Calu3 (cell line): Measurements from ENCODE around the gene EFNA3. TPM values are rescaled to one million over a fixed set of nuclear protein-coding genes. Genes with fewer than 3 reads are reported as not detected.

Experiments used
- BruUV-seq: library from RNA; stranded (reverse); fragments of 400-500 nt; replicated peaks from 2 replicates; lab custom pipeline; 2021; lab: Mats Ljungman, UMichigan
- CTCF ChIA-PET: fragments of 300-600 bp; sonication (Branson Sonifier 250); formaldehyde crosslinking; loops from one replicate; lab custom pipeline; 2022; ENCODE audit warnings: antibody characterized with exemption; lab: Charles Lee
- DNase-seq: peaks from one replicate; pipeline ENCODE4 v3.0.0; 2022
- H3K27ac Mint-ChIP-seq: one replicate; pipeline ENCODE4 v1.8.0; 2022; ENCODE audit warnings: mixed read lengths; ENCODE audit not compliant: unreplicated experiment
- H3K27me3 Mint-ChIP-seq: one replicate; pipeline ENCODE4 v1.8.0; 2022; ENCODE audit warnings: mixed read lengths; ENCODE audit not compliant: unreplicated experiment
- H3K36me3 Mint-ChIP-seq: one replicate; pipeline ENCODE4 v1.8.0; 2022; ENCODE audit warnings: mild to moderate bottlenecking, moderate library complexity, mixed read lengths; ENCODE audit not compliant: insufficient read depth, unreplicated experiment
- H3K4me1 Mint-ChIP-seq: one replicate; pipeline ENCODE4 v1.8.0; 2022; ENCODE audit warnings: mild to moderate bottlenecking, low read depth, mixed read lengths; ENCODE audit not compliant: unreplicated experiment
- H3K4me3 Mint-ChIP-seq: one replicate; pipeline ENCODE4 v1.8.0; 2022; ENCODE audit warnings: mild to moderate bottlenecking, low read depth, moderate library complexity, mixed read lengths; ENCODE audit not compliant: unreplicated experiment
- H3K9me3 Mint-ChIP-seq: one replicate; pipeline ENCODE4 v1.8.0; 2022; ENCODE audit warnings: low read depth, mixed read lengths; ENCODE audit not compliant: unreplicated experiment
- CTCF ChIP-seq: fragments of 200-600 bp; IDR thresholded peaks from one replicate; pipeline ENCODE4 v1.8.0; 2022; ENCODE audit warnings: antibody characterized with exemption; ENCODE audit not compliant: unreplicated experiment
- intact Hi-C: fragments of 100-400 bp; cut with micrococcal nuclease; formaldehyde crosslinking; loops from one replicate; pipeline ENCODE4 v1.10.0; 2022; ENCODE audit not compliant: unreplicated experiment
- total RNA-seq: library from RNA; stranded (reverse); gene quantifications from 2 replicates; pipeline ENCODE4 v1.2.3, GENCODE V29; 2022

EFNA3 gene
- total RNA-seq, 1 experiment from 2014 or later = 1.7 TPM

- DNase-seq = no peak
- H3K4me1 Mint-ChIP-seq = peaks cover 76% of the 10 kb centered on the region
- no peaks in the 10 kb centered on the region for H3K9me3 Mint-ChIP-seq
- CTCF ChIA-PET = interaction anchor here (1.6 to 2.5 kb wide), 3 partner anchors 37 to 45 kb away, joined by 5 to 13 read pairs (median 8); partner anchors contain the start of gene KRTCAP2
- peak overlapping the region; percentile 91 for H3K4me3 Mint-ChIP-seq
- no peaks in the 10 kb centered on the region for H3K27me3 Mint-ChIP-seq
- intact Hi-C loops = loop anchor here (5.0 kb wide), 2 partner anchors 36 to 39 kb away; no protein-coding TSS in a partner anchor
- peak overlapping the region; percentile 69 for H3K27ac Mint-ChIP-seq
- BruUV-seq = TSS peak; percentile 73
- peaks cover 79% of the 10 kb centered on the region for H3K36me3 Mint-ChIP-seq
- TF ChIP-seq CTCF = no peak
Measured at GRCh38 chr1:155127967-155128754, 49.5 kb downstream of the EFNA3 start.

GRCh38 chr1:155128755-155129473 lies 50.3 kb downstream of the EFNA3 start:
- H3K36me3 Mint-ChIP-seq = peaks cover 87% of the 10 kb centered on the region
- TF ChIP-seq CTCF = no peak
- H3K9me3 Mint-ChIP-seq = no peaks in the 10 kb centered on the region
- no peaks in the 10 kb centered on the region for H3K27me3 Mint-ChIP-seq
- no TSS peak for BruUV-seq
- H3K4me1 Mint-ChIP-seq = peaks cover 80% of the 10 kb centered on the region
- DNase-seq = peak; percentile 36
- peak overlapping the region; percentile 91 for H3K4me3 Mint-ChIP-seq
- H3K27ac Mint-ChIP-seq = peak overlapping the region; percentile 69
- intact Hi-C loops = loop anchor here (5.0 kb wide), 2 partner anchors 37 to 38 kb away; no protein-coding TSS in a partner anchor
- CTCF ChIA-PET = interaction anchor here (0.6 to 2.5 kb wide), 5 partner anchors 11 to 136 kb away, joined by 3 to 13 read pairs (median 8); partner anchors contain the start of genes DPM3, KRTCAP2 and LENEP

- no TSS peak for BruUV-seq
- intact Hi-C loops = no loop called here
- H3K9me3 Mint-ChIP-seq = no peaks in the 10 kb centered on the region
- peaks cover 83% of the 10 kb centered on the region for H3K4me1 Mint-ChIP-seq
- CTCF ChIA-PET = interaction anchor here (0.6 to 2.5 kb wide), 9 partner anchors 9 to 709 kb away, joined by 3 to 13 read pairs (median 4); partner anchors contain the start of genes DAP3, DPM3, KRTCAP2 and YY1AP1
- H3K4me3 Mint-ChIP-seq = peak overlapping the region; percentile 91
- TF ChIP-seq CTCF = no peak
- no peaks in the 10 kb centered on the region for H3K27me3 Mint-ChIP-seq
- H3K36me3 Mint-ChIP-seq = peaks cover 95% of the 10 kb centered on the region
- no peak for DNase-seq
- H3K27ac Mint-ChIP-seq = peak overlapping the region; percentile 69
Measured at GRCh38 chr1:155130272-155131006, 51.8 kb downstream of the EFNA3 start.

- TF ChIP-seq CTCF = no peak
- no TSS peak for BruUV-seq
- no peaks in the 10 kb centered on the region for H3K9me3 Mint-ChIP-seq
- H3K27me3 Mint-ChIP-seq = no peaks in the 10 kb centered on the region
- CTCF ChIA-PET = interaction anchor here (0.6 kb wide), 1 partner anchor 57 kb away, joined by 4 read pairs; no protein-coding TSS in a partner anchor
- no peak overlapping the region for H3K27ac Mint-ChIP-seq
- H3K36me3 Mint-ChIP-seq = peaks cover 98% of the 10 kb centered on the region
- H3K4me1 Mint-ChIP-seq = peaks cover 77% of the 10 kb centered on the region
- no peak for DNase-seq
- peak overlapping the region; percentile 91 for H3K4me3 Mint-ChIP-seq
- intact Hi-C loops = no loop called here
Measured at GRCh38 chr1:155131285-155131684, 52.6 kb downstream of the EFNA3 start.
